Skeletal muscle tissue (tissue), 4 donors: ENCODE results near the gene CDAN1. TPM values are rescaled to one million over a fixed set of nuclear protein-coding genes. Genes with fewer than 3 reads are reported as not detected.

Source experiments
- H3K27ac ChIP-seq: one replicate; pipeline ENCODE4 v1.7.0; 2013; ENCODE audit warnings: mild to moderate bottlenecking, low read depth, low read length, inconsistent platforms
- H3K27me3 ChIP-seq, 3 donors: one replicate each; pipeline ENCODE4 v1.7.0; 2013; ENCODE audit warnings: low read length in 3 of 3; ENCODE audit not compliant: control insufficient read depth in 3 of 3, insufficient read depth in 3 of 3
- H3K36me3 ChIP-seq, 3 donors: one replicate each; pipeline ENCODE4 v1.7.0; 2013; ENCODE audit warnings: low read length in 3 of 3; ENCODE audit not compliant: control insufficient read depth in 3 of 3, insufficient read depth in 3 of 3
- H3K4me1 ChIP-seq, 3 donors: one replicate each; pipeline ENCODE4 v1.7.0; 2013; ENCODE audit warnings: low read length in 3 of 3, mild to moderate bottlenecking in 3 of 3; ENCODE audit not compliant: control insufficient read depth in 3 of 3, insufficient read depth in 3 of 3
- H3K4me3 ChIP-seq, 3 donors: one replicate each; pipeline ENCODE4 v1.7.0; 2013; ENCODE audit warnings: low read length in 3 of 3
- H3K9ac ChIP-seq, 3 donors: one replicate each; pipeline ENCODE4 v1.7.0; 2013; ENCODE audit warnings: low read length in 3 of 3, mild to moderate bottlenecking in 3 of 3, moderate library complexity in 2 of 3, low read depth in 1 of 3
- H3K9me3 ChIP-seq, 3 donors: one replicate each; pipeline ENCODE4 v1.7.0; 2013; ENCODE audit warnings: low read length in 3 of 3; ENCODE audit not compliant: control insufficient read depth in 3 of 3
- total RNA-seq: library from RNA; depleted of rRNA; stranded (reverse); fragments of >200 nt; gene quantifications from one replicate; pipeline ENCODE4 v1.2.3, GENCODE V29; 2014
- donor health status: Osteomylitis.

CDAN1 gene
- total RNA-seq, 1 donor from 2014 or later: 9.9 TPM

DNA sequence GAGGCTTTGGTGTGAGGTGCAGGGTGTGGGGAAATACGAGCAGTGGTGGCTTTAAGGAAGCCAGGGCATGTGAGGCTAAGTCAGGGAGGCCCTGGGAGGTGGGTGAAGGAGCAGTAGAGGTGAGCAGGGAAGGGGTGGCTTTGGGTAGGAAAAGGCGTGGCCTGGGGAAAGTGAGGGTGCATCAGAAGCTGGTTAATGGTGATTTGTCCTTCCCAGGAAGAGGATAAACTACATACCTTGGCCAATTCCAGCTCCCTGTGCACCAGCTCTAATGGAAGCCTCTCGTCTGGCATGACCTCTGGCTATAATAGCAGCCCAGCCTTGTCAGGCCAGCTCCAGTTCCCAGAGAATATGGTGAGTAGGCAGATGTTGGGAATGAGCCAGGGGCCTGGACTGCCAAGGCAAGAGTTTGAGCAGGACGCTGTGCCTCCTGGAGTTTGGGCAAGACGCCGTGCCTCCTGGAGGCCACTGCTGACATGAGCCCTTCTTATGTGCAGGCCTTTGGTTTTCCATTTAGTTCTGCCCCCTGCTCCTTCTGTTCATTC, 41.3 kb downstream of the CDAN1 start:
- no peaks in the 10 kb centered on the region for H3K9me3 ChIP-seq
- peaks cover 3 to 34% (median 13%) of the 10 kb centered on the region in 3 donors for H3K36me3 ChIP-seq
- no peaks in the 10 kb centered on the region for H3K4me1 ChIP-seq
- H3K4me3 ChIP-seq: no peak overlapping the region
- no peak overlapping the region for H3K27ac ChIP-seq
- no peaks in the 10 kb centered on the region for H3K27me3 ChIP-seq
- H3K9ac ChIP-seq: no peak overlapping the region

DNA sequence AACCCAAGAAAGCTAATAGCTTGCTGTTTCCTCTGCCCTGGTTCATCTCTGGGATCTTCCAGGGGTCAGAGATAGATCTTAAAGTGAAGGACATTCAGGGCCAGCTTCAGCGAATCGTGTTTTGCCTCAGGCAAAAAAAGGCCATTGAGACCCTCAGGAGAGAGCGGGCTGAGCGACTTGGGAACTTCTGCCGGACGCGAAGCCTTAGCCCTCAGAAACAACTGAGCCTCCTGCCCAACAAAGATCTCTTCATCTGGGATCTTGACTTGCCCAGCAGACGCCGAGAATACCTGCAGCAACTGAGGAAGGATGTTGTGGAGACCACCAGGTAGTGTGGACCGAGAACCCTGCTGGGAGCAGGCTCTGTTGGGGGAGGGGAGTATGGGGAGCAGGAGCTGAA, 42.5 kb downstream of the CDAN1 start:
- Histone ChIP-seq H3K27me3 (no peaks in the 10 kb centered on the region), H3K9me3 (no peaks in the 10 kb centered on the region), H3K27ac (no peak overlapping the region), H3K9ac (no peak overlapping the region), H3K36me3 (peaks cover 3 to 38% (median 13%) of the 10 kb centered on the region in 3 donors), H3K4me1 (no peaks in the 10 kb centered on the region), H3K4me3 (no peak overlapping the region)

DNA sequence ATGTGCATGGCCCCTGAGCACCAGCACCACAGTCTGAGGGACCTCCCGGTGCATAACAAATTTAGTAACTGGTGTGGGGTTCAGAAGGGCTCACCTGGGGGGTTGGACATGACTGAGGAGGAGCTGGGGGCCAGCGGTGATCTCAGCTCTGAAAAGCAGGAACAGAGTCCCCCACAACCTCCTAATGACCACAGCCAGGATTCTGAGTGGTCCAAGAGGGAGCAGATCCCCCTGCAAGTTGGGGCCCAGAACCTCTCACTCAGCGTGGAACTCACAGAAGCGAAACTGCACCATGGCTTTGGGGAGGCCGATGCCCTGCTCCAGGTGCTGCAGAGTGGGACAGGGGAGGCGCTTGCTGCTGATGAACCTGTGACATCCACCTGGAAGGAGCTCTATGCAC, 43.0 kb downstream of the CDAN1 start:
- Histone ChIP-seq H3K9ac (no peak overlapping the region), H3K27me3 (no peaks in the 10 kb centered on the region), H3K4me3 (no peak overlapping the region), H3K27ac (no peak overlapping the region), H3K9me3 (no peaks in the 10 kb centered on the region), H3K36me3 (peaks cover 3 to 38% (median 13%) of the 10 kb centered on the region in 3 donors), H3K4me1 (no peaks in the 10 kb centered on the region)

DNA sequence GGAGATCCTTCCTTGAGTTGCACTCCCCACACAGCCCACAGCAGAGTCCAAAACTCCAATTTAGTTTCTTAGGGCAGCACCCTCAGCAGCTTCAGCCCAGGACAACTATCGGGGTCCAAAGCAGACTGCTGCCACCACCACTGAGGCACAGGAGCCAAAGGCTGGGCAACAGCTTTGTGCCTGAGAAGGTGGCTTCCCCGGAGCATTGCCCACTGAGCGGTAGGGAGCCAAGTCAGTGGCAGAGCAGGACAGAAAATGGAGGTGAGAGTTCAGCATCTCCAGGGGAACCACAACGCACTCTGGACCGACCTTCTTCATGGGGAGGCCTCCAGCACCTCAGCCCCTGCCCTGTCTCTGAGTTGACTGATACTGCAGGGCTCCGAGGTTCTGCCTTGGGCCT, 43.4 kb downstream of the CDAN1 start:
- no peak overlapping the region for H3K4me3 ChIP-seq
- peaks cover 3 to 39% (median 13%) of the 10 kb centered on the region in 3 donors for H3K36me3 ChIP-seq
- no peaks in the 10 kb centered on the region for H3K9me3 ChIP-seq
- H3K27ac ChIP-seq: no peak overlapping the region
- no peak overlapping the region for H3K9ac ChIP-seq
- no peaks in the 10 kb centered on the region for H3K4me1 ChIP-seq
- H3K27me3 ChIP-seq: no peaks in the 10 kb centered on the region

DNA sequence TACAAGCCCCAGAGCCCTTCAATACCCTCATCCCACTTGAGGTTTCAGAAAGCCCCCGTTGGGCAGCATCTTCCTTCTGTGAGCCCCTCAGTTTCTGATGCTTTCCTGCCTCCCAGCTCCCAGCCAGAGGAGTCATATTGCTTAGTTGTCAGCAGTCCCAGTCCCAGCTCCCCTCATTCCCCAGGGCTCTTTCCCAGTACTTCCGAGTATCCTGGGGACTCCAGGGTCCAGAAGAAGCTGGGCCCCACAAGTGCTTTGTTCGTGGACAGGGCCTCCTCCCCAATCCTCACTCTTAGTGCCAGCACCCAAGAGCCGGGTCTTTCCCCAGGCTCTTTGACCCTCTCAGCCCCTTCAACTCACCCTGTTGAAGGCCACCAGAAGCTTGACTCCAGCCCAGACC, 43.9 kb downstream of the CDAN1 start:
- Histone ChIP-seq H3K27me3 (no peaks in the 10 kb centered on the region), H3K9me3 (no peaks in the 10 kb centered on the region), H3K36me3 (peaks cover 3 to 44% (median 13%) of the 10 kb centered on the region in 3 donors), H3K27ac (no peak overlapping the region), H3K4me3 (no peak overlapping the region), H3K4me1 (no peaks in the 10 kb centered on the region), H3K9ac (no peak overlapping the region)

DNA sequence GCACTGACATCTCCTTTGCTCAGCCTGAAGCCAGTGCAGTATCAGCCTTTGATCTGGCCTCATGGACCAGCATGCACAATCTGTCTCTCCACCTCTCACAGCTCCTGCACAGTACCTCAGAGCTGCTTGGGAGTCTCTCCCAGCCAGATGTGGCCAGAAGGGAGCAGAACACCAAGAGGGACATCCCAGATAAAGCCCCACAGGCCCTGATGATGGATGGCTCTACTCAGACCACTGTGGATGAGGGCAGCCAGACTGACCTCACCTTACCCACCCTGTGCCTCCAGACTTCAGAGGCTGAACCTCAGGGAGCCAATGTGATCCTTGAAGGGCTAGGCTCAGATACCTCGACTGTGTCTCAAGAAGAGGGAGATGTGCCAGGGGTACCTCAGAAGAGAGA, 44.4 kb downstream of the CDAN1 start:
- Histone ChIP-seq H3K27ac (no peak overlapping the region), H3K27me3 (no peaks in the 10 kb centered on the region), H3K4me1 (no peaks in the 10 kb centered on the region), H3K36me3 (peaks cover 3 to 47% (median 15%) of the 10 kb centered on the region in 3 donors), H3K4me3 (no peak overlapping the region), H3K9me3 (no peaks in the 10 kb centered on the region), H3K9ac (no peak overlapping the region)

DNA sequence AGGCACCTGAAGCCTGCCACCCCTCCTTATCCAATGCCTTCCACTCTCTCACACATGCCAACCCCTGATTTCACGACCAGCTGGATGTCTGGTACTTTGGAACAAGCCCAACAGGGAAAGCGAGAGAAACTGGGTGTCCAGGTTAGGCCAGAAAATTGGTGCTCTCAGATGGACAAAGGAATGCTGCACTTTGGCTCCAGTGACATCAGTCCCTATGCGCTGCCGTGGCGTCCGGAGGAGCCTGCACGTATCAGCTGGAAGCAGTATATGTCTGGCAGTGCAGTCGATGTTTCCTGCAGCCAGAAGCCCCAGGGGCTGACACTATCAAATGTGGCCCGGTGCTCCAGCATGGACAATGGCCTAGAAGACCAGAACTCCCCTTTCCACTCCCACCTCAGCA, 45.2 kb downstream of the CDAN1 start:
- Histone ChIP-seq H3K4me3 (no peak overlapping the region), H3K27ac (no peak overlapping the region), H3K9ac (no peak overlapping the region), H3K27me3 (no peaks in the 10 kb centered on the region), H3K9me3 (no peaks in the 10 kb centered on the region), H3K36me3 (peaks cover 3 to 52% (median 15%) of the 10 kb centered on the region in 3 donors), H3K4me1 (no peaks in the 10 kb centered on the region)

DNA sequence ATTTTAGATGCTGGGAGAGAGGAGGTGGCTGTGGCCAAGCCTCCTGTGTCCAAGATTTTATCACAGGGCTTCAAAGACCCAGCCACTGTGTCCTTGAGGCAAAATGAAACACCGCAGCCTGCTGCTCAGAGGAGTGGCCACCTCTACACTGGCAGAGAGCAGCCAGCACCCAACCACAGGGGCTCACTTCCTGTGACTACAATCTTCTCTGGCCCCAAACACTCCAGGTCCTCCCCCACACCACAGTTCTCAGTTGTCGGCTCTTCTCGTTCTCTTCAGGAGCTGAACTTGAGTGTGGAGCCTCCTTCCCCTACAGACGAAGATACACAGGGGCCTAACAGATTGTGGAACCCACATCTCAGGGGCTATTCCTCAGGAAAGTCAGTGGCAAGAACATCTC, 45.6 kb downstream of the CDAN1 start:
- H3K9me3 ChIP-seq: no peaks in the 10 kb centered on the region
- H3K27me3 ChIP-seq: no peaks in the 10 kb centered on the region
- H3K4me3 ChIP-seq: no peak overlapping the region
- H3K9ac ChIP-seq: no peak overlapping the region
- H3K4me1 ChIP-seq: no peaks in the 10 kb centered on the region
- H3K27ac ChIP-seq: no peak overlapping the region
- H3K36me3 ChIP-seq: peaks cover 3 to 52% (median 15%) of the 10 kb centered on the region in 3 donors

DNA sequence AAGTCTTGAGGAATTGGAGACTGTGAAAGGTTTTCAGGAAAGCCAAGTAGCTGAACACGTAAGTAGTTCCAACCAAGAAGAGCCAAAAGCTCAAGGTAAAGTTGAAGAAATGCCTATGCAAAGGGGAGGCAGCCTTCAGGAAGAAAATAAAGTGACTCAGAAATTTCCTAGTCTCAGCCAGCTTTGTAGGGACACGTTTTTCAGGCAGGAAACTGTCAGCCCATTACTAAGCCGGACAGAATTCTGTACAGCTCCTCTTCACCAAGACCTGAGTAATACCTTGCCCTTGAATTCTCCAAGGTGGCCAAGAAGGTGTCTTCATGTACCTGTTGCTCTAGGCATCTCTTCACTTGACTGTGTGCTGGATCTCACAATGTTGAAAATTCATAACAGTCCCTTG, 48.6 kb downstream of the CDAN1 start:
- Histone ChIP-seq H3K27ac (no peak overlapping the region), H3K4me1 (no peaks in the 10 kb centered on the region), H3K4me3 (no peak overlapping the region), H3K36me3 (peaks cover 6 to 59% (median 8%) of the 10 kb centered on the region in 3 donors), H3K9ac (no peak overlapping the region), H3K9me3 (no peaks in the 10 kb centered on the region), H3K27me3 (no peaks in the 10 kb centered on the region)

DNA sequence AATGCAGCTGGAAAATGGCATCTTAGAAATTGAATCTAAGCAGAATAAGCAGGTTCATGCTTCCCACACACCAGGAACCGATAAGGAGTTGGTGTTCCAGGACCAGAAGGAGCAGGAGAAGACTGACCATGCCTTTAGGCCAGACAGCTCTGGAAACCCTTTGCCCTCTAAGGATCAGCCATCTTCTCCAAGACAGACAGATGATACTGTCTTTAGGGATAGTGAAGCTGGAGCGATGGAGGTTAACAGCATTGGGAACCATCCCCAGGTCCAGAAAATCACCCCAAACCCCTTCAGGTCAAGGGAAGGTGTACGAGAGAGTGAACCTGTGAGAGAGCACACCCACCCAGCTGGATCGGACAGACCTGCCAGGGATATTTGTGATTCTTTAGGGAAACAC, 49.2 kb downstream of the CDAN1 start:
- H3K27ac ChIP-seq: no peak overlapping the region
- H3K9ac ChIP-seq: no peak overlapping the region
- H3K4me1 ChIP-seq: no peaks in the 10 kb centered on the region
- no peaks in the 10 kb centered on the region for H3K27me3 ChIP-seq
- peaks cover 6 to 57% (median 9%) of the 10 kb centered on the region in 3 donors for H3K36me3 ChIP-seq
- H3K4me3 ChIP-seq: no peak overlapping the region
- H3K9me3 ChIP-seq: no peaks in the 10 kb centered on the region
